ENCODE measurements around the gene TCF25.

The TCF25 gene

GRCh38 chr16:89880477-89881367, 7.3 kb downstream of the TCF25 start:
- DNase-seq (ENCODE audit: low spot score): no peak

- no peak for DNase-seq (ENCODE audit: low spot score)
Measured at GRCh38 chr16:89881368-89881730, 8.0 kb downstream of the TCF25 start.

GRCh38 chr16:89883346-89884040, 10.1 kb downstream of the TCF25 start:
- no peak for DNase-seq (ENCODE audit: low spot score)

DNA sequence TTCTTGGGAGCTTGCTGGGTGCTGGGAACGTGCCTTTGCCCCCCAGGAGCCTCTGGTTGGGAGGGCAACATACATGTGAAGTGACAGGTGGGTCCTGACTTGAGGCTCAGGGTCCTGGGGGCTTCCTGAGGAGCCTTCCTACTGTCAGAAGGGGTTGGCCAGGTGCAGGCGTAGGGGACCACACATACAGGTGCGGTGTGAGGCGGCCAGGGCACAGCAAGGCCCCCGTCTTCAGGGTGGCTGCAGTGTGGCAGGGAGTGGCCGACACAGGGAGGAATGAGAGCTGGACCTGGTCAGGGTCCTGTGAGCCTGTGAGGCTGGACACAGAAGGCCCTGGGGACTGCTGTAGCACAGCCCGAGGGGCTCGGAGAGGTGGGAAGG, 10.6 kb downstream of the TCF25 start:
- DNase-seq (ENCODE audit: low spot score): no peak

DNA sequence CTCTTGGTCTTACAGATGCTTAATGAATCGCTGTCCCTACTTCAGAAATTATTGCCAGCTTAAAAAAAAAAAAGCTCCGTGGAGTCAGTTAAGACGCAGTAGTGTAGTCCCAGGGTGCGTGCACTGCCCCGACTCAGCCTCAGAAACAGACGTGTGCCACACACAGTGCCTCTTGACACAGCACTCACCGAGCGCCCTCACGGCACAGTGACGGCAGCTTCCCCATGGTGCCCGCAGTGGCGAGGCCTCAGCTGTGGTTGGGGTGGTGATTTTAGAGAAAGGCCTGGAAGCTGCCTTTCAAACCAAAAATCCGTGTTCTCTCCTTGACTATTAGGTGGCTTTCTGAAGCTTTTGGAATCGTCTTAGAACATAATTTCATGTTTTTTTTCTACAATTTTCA, 13.9 kb downstream of the TCF25 start:
- no peak for DNase-seq (ENCODE audit: low spot score)

GRCh38 chr16:89890200-89890599, 16.8 kb downstream of the TCF25 start:
- no peak for DNase-seq (ENCODE audit: low spot score)

GRCh38 chr16:89890886-89891657, 17.7 kb downstream of the TCF25 start:
- no peak for DNase-seq (ENCODE audit: low spot score)

DNA sequence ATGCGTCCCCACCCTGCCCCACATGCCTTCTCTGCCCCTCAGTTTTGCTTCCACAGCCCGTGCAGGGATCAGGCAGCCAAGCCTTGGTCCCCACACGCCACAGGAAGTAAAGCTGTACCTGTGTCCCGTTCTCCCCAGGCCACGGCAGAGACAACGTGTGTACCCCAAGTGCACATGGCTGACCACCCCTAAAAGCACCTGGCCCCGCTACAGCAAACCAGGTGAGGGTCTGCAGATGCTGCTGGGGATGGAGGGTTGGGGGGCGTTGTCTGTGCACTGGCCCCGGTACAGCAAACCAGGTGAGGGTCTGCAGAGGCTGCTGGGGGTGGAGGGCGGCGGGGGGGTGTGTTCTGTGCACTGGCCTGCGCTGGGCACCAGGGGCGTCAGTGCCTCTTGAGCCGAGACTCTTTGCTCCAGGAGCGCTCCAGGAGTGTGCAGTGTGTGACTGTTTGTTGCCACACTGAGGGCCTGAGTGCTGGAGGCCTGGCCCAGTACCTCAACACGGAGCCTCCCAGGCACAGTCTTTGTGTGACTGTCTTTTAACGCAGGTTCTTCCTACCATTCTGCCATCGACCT, 18.8 kb downstream of the TCF25 start:
- no peak for DNase-seq (ENCODE audit: low spot score)

- DNase-seq (ENCODE audit: low spot score): no peak
Measured at GRCh38 chr16:89892635-89893034, 19.2 kb downstream of the TCF25 start.

DNA sequence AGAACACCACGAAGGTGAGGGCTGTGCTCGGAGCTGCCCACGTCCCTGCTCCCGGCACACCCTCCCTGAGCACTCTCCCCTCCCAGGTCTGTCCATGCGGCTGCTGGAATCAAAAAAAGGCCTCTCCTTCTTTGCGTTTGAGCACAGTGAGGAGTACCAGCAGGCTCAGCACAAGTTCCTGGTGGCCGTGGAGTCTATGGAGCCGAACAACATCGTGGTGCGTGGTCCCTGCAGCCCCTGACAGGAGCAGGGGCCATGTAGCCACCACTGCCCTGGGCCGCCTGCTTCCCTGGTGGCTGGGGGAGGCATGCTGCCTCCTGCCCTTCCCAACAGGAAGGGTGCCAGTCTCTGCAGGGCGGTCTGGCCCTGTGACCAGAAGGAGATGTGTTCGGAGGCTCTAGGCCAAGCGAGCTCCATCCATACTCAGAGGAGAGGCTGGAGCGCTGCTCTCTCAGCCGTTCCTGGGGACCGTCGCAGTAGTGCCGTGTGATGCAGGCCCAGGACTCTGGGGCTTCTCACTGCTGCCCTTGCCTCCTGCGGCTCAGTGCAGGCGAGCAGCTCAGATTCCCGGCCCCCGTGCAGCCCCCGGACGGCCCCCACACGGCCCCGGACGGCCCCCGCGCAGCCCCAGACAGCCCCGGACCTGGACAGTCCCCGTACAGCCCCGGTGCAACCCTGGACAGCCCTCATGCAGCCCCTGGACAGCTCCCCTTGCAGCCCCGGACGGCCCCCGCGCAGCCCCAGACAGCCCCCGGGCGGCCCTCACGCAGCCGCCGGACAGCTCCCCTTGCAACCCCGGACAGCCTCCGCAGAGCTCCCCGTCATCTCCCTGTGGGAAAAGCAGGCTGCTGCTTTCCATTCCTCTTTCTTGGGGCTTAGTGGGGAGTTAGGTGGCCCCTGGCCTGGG, 20.5 kb downstream of the TCF25 start:
- DNase-seq (ENCODE audit: low spot score): no peak

DNA sequence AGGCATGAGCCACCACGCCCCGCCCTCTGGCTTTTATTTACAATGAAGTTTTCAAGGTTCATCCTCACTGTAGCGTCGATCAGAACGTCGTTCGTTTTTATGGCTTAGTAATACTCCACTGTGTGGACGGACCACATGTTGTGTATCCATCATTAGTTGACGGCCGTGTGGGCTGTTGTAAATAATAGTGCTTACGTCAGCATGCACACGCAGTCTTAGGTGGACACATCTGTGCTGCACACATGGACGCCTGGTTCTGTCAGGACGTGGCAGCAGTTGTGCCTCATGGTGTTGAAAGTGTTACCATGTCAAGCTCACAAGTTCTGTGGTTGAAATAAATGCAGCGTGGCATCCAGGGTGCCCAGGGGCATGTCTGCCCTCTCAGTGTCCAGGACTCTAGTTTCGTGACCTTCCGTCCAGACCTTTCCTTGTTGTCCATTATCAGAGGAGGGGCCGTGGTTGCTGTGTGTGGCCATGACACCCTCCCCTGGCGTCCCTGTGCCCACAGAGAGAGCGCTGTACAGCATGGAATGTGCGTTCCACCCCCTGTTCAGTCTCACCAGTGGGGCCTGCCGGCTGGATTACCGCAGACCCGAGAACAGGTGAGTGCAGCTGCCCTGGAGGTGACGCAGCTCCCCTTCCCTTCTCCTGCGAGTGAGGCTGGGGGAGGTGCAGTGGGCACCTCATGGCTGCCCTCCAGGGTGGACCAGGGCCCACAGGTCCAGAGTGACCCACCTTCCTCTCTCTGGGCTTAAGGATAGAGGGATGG, 22.3 kb downstream of the TCF25 start:
- no peak for DNase-seq (ENCODE audit: low spot score)

DNA sequence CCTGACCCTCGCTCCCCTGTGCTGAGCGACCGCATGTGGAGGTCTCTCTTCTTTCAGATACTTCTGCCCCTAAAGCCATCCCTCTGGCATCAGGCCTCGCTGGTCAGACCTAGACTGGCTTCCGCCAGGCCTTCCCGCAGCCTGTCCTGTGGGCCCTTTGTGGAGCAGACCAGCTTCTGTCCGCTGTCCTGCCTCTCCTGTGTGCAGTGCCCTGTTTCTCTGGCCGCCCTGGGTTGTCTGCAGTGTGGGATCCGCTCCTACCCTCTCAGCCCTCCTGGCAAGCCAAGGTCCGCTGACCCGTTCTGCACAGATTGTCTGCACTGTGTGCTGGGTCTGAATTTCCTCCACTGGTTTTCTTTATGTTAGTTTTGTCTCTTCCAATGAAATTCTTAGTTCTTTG, 23.8 kb downstream of the TCF25 start:
- DNase-seq (ENCODE audit: low spot score): no peak

DNA sequence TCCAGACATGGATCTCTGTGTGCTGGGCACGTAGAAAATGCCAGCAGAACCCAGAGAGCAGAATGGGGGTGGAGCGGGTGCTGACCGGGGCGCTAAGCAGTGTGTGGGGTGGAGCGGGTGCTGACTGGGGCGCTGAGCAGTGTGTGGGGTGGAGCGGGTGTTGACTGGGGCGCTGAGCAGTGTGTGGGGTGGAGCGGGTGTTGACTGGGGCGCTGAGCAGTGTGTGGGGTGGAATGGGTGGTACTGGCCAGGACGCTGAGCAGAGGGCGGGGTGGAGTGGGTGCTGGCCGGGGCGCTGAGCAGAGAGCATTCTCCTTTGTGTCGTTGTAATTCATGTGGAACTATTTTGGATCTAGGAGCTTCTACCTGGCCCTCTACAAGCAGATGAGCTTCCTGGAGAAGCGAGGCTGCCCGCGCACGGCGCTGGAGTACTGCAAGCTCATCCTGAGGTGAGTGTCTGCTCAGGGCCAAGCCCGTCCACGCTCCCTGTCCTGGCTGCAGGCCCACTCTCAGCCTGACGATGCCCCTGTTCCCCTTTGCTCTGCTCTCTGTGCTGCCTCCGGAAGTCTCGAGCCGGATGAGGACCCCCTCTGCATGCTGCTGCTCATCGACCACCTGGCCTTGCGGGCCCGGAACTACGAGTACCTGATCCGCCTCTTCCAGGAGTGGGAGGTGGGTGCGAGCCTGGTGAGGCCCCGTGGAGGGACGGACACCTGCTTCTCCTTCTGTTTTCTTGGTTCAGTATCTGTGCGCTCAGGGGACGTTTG, 25.0 kb downstream of the TCF25 start:
- DNase-seq (ENCODE audit: low spot score): no peak

DNA sequence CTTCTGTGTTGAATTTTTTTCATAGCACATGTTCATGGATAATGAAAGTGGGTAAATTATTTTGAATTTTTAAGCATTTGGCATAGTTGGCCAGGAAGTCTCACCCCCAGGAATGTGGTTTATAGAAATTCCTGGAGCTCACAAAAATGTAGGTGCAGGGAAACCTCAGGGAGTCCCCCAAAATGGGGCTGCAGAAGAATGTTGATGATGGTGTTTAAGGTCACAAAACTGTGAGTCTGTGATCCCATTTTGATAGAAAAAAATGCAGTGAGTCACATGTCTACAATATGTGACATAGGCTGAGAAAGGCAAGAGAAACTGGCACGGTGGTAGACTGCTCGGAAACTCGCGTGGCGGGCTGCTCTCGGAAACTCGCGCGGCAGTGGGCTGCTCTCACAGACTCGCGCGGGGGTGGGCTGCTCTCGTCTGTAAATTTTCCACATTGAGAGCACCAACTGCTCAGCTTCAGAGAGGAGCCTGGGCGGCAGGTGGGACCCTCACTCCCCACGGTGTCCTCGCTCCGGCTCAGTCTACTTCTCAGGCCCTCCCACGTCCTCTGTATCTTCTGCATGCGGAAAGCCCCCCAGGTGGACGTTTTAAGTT, 26.6 kb downstream of the TCF25 start:
- no peak for DNase-seq (ENCODE audit: low spot score)

- no peak for DNase-seq (ENCODE audit: low spot score)
Measured at GRCh38 chr16:89900885-89901284, 27.5 kb downstream of the TCF25 start.

DNA sequence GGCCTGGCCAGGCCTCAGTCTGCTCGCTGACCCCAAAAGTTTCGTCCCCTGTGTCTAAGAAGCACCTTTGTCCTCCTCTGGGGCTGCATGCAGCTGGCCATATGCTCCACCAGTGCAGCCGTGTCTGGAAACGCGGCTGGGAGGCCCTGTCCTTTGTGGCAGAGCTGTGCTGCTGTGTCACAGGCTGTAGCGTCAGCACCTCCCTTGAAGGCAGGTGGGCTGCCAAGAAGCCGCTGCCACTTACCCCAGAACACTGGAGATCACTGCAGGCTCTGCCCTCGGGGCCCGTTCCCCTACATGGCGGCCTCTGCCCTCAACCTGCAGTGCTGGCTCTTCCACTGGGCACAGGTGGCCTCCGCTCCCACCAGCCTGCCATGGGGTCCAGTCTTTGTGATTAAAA, 29.6 kb downstream of the TCF25 start:
- no peak for DNase-seq (ENCODE audit: low spot score)

- DNase-seq (ENCODE audit: low spot score): no peak
Measured at GRCh38 chr16:89903908-89904515, 30.6 kb downstream of the TCF25 start.

GRCh38 chr16:89904606-89905510, 31.5 kb downstream of the TCF25 start:
- DNase-seq (ENCODE audit: low spot score): no peak

All from CD4-positive, alpha-beta T cell treated with Interleukin-2 at 100 ng/mL for 4 hours (primary cell).